WERI-Rb-1 (cell line): ENCODE results near the gene WFDC2.

Experiments
- DNase-seq: peaks from one replicate; pipeline ENCODE4 v3.0.0-alpha.2; 2020
- H3K27ac ChIP-seq: fragments of 250-450 bp; sonication (Bioruptor Pico); 2 replicates; pipeline ENCODE4 v1.5.1; 2020; ENCODE audit warnings: mild to moderate bottlenecking, moderate library complexity
- H3K27me3 ChIP-seq: fragments of 250-450 bp; sonication (Bioruptor Pico); 2 replicates; pipeline ENCODE4 v1.5.1; 2021; ENCODE audit warnings: mild to moderate bottlenecking, low read depth, moderate library complexity; ENCODE audit not compliant: insufficient read depth, severe bottlenecking
- H3K36me3 ChIP-seq: fragments of 250-450 bp; sonication (Bioruptor Pico); 2 replicates; pipeline ENCODE4 v1.5.1; 2020; ENCODE audit warnings: mild to moderate bottlenecking, moderate library complexity
- H3K4me3 ChIP-seq: 2 replicates; pipeline ENCODE4 v1.5.1; 2011; ENCODE audit warnings: low read depth, mild to moderate bottlenecking, control low read depth, low read length
- H3K9me3 ChIP-seq: fragments of 250-450 bp; sonication (Bioruptor Pico); 2 replicates; pipeline ENCODE4 v1.5.1; 2021; ENCODE audit warnings: mild to moderate bottlenecking, moderate library complexity; ENCODE audit not compliant: severe bottlenecking
- CTCF ChIP-seq: IDR thresholded peaks from 2 replicates; pipeline ENCODE4 v1.5.1; 2011; ENCODE audit warnings: low read depth, mild to moderate bottlenecking, control low read depth, inconsistent platforms, low read length

The WFDC2 gene

GRCh38 chr20:45506398-45506797, 36.8 kb downstream of the WFDC2 start:
- DNase-seq, result no peak

GRCh38 chr20:45507011-45507820, 37.7 kb downstream of the WFDC2 start:
- Histone ChIP-seq H3K36me3 (no peaks in the 10 kb centered on the region), H3K27ac (no peak overlapping the region), H3K27me3 (no peaks in the 10 kb centered on the region), H3K9me3 (no peaks in the 10 kb centered on the region), H3K4me3 (no peak overlapping the region)
- no peak for TF ChIP-seq CTCF
- no peak for DNase-seq

More at GRCh38 chr20:45506398-45506797, 36.8 kb downstream of the WFDC2 start:
- Histone ChIP-seq H3K27me3 (no peaks in the 10 kb centered on the region), H3K27ac (no peak overlapping the region), H3K9me3 (no peaks in the 10 kb centered on the region), H3K36me3 (no peaks in the 10 kb centered on the region), H3K4me3 (no peak overlapping the region)
- no peak for TF ChIP-seq CTCF

- no peaks in the 10 kb centered on the region for H3K9me3 ChIP-seq
- TF ChIP-seq CTCF, result no peak
- no peak for DNase-seq
- H3K27me3 ChIP-seq, result no peaks in the 10 kb centered on the region
- no peaks in the 10 kb centered on the region for H3K36me3 ChIP-seq
- no peak overlapping the region for H3K27ac ChIP-seq
- H3K4me3 ChIP-seq, result no peak overlapping the region
These were observed 38.7 kb downstream of the WFDC2 start for GRCh38 chr20:45508068-45508886.

GRCh38 chr20:45509091-45509490, 39.5 kb downstream of the WFDC2 start:
- H3K27me3 ChIP-seq, result no peaks in the 10 kb centered on the region
- no peaks in the 10 kb centered on the region for H3K36me3 ChIP-seq
- no peak overlapping the region for H3K4me3 ChIP-seq
- H3K27ac ChIP-seq, result no peak overlapping the region
- no peaks in the 10 kb centered on the region for H3K9me3 ChIP-seq
- no peak for TF ChIP-seq CTCF
- no peak for DNase-seq

- H3K4me3 ChIP-seq, result no peak overlapping the region
- TF ChIP-seq CTCF, result no peak
- H3K9me3 ChIP-seq, result no peaks in the 10 kb centered on the region
- no peak for DNase-seq
- no peak overlapping the region for H3K27ac ChIP-seq
- H3K27me3 ChIP-seq, result no peaks in the 10 kb centered on the region
- H3K36me3 ChIP-seq, result no peaks in the 10 kb centered on the region
These were observed 40.8 kb downstream of the WFDC2 start for GRCh38 chr20:45510242-45510862.
